Duodenal mucosa (tissue), 2 donors: Measurements from ENCODE around the gene PMFBP1.

Source experiments
- H3K27ac ChIP-seq: one replicate; pipeline ENCODE4 v1.7.0; 2013; ENCODE audit warnings: low read depth, low read length
- H3K27me3 ChIP-seq, 2 donors: one replicate each; pipeline ENCODE4 v1.7.0; 2013; ENCODE audit warnings: low read length in 2 of 2, control low read depth in 1 of 2; ENCODE audit not compliant: insufficient read depth in 2 of 2, control insufficient read depth in 1 of 2
- H3K36me3 ChIP-seq, 2 donors: one replicate each; pipeline ENCODE4 v1.7.0; 2013; ENCODE audit warnings: low read length in 2 of 2, control low read depth in 1 of 2; ENCODE audit not compliant: insufficient read depth in 2 of 2, control insufficient read depth in 1 of 2
- H3K4me1 ChIP-seq, 2 donors: one replicate each; pipeline ENCODE4 v1.7.0; 2013; ENCODE audit warnings: low read length in 2 of 2, control low read depth in 1 of 2; ENCODE audit not compliant: insufficient read depth in 2 of 2, control insufficient read depth in 1 of 2
- H3K4me3 ChIP-seq, 2 donors: one replicate each; pipeline ENCODE4 v1.7.0; 2013; ENCODE audit warnings: low read length in 2 of 2, low read depth in 1 of 2
- H3K9ac ChIP-seq, 2 donors: one replicate each; pipeline ENCODE4 v1.7.0; 2013; ENCODE audit warnings: low read length in 2 of 2, low read depth in 1 of 2
- H3K9me3 ChIP-seq, 2 donors: one replicate each; pipeline ENCODE4 v1.7.0; 2013; ENCODE audit warnings: low read length in 2 of 2, control low read depth in 1 of 2; ENCODE audit not compliant: control insufficient read depth in 1 of 2

The PMFBP1 gene

DNA sequence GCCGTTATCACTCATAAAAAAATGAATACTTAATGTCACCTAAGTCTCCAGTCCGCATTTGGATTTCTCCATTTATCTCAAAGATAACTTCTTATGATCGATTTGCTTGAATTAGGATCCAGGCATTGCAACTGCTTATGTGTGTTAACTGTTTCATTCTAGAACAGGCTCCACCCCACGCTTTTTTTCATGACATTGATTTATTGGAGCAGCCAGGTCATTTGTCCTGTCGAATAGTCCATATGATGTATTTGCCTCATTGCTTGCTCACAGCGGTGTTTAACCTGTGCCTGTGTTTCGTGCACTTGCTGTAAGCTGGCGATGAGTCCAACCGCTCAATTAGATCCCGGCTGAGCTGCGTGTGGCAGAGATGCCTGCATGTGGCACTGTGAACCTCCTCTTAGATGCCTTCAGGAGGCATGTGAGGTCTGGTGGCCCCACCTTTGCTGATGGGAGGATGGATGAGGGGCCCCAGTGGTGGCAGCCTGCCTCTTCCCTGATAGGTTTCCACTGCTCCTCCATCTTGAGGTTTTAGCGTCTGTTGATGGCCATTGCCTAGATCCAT, 61.9 kb downstream of the PMFBP1 start:
- Histone ChIP-seq H3K4me1 (no peaks in the 10 kb centered on the region), H3K36me3 (peaks cover 62 to 83% of the 10 kb centered on the region in 2 donors), H3K4me3 (no peak overlapping the region), H3K9me3 (no peaks in the 10 kb centered on the region), H3K27ac (no peak overlapping the region), H3K27me3 (no peaks in the 10 kb centered on the region), H3K9ac (no peak overlapping the region)

- H3K4me3 ChIP-seq = no peak overlapping the region
- no peak overlapping the region for H3K9ac ChIP-seq
- H3K9me3 ChIP-seq = no peaks in the 10 kb centered on the region
- no peaks in the 10 kb centered on the region for H3K27me3 ChIP-seq
- peaks cover 70 to 91% of the 10 kb centered on the region in 2 donors for H3K36me3 ChIP-seq
- H3K4me1 ChIP-seq = no peaks in the 10 kb centered on the region
- H3K27ac ChIP-seq = no peak overlapping the region
Observed at GRCh38 chr16:72109300-72109699, 62.7 kb downstream of the PMFBP1 start.

DNA sequence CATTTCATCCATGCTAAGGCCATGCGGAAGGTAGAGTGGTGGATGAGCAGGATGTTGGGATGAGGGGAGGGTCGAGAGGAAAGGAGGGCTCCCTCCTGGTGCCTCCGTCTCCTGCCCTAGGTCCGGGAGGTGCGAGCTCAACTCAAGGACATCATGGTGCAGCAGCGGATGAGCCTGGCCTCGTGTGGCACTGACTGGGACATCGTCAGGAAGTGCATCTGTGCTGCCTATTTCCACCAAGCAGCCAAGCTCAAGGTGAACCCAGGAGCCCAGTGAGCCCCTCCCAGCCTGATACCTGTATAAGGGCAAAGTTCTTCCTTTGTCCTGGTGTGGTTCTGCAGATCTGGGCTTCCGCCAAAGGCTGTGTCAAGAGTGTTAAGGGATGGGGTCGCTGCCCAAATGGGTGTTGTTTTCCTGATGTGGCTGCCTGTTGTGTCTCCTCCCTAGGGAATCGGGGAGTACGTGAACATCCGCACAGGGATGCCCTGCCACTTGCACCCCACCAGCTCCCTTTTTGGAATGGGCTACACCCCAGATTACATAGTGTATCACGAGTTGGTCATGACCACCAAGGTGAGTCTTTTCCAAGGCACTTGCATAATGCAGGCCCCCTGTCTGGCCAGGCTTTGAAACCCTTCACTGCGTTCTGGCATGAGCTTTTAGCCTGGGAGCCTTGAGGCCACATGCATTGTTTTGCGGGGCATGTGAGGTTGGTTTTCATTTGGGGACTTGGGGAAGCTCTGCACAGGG, 63.4 kb downstream of the PMFBP1 start:
- H3K9ac ChIP-seq = no peak overlapping the region
- no peak overlapping the region for H3K27ac ChIP-seq
- H3K27me3 ChIP-seq = no peaks in the 10 kb centered on the region
- H3K4me3 ChIP-seq = no peak overlapping the region
- H3K9me3 ChIP-seq = no peaks in the 10 kb centered on the region
- H3K36me3 ChIP-seq = peaks cover 77 to 99% of the 10 kb centered on the region in 2 donors
- no peaks in the 10 kb centered on the region for H3K4me1 ChIP-seq

GRCh38 chr16:72107371-72107770, 64.6 kb downstream of the PMFBP1 start:
- Histone ChIP-seq H3K27ac (no peak overlapping the region), H3K4me1 (no peaks in the 10 kb centered on the region), H3K9ac (no peak overlapping the region), H3K4me3 (no peak overlapping the region), H3K9me3 (no peaks in the 10 kb centered on the region), H3K27me3 (no peaks in the 10 kb centered on the region), H3K36me3 (peaks cover 84 to 100% of the 10 kb centered on the region in 2 donors)

DNA sequence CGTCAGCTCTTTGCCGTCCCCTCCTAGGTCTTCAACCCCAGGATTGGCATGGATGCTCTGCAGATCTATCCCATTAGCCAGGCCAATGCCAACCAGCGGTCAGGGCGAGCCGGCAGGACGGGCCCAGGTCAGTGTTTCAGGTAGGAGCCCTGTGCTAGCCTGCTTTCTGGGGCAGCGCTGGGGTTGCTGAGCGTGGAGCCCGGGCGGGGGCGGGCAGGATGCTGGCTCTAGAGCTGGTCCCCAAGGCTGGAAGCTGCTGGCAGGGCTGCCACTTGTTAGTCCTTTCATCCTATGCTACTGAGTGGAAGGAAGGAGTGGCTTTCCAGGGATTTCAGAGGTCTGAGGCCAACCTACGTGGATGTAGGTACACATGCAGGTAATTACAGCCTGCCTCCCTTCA, 66.0 kb downstream of the PMFBP1 start:
- Histone ChIP-seq H3K4me1 (no peaks in the 10 kb centered on the region), H3K4me3 (no peak overlapping the region), H3K27ac (no peak overlapping the region), H3K36me3 (peaks cover 82 to 100% of the 10 kb centered on the region in 2 donors), H3K9me3 (no peaks in the 10 kb centered on the region), H3K9ac (no peak overlapping the region), H3K27me3 (no peaks in the 10 kb centered on the region)

DNA sequence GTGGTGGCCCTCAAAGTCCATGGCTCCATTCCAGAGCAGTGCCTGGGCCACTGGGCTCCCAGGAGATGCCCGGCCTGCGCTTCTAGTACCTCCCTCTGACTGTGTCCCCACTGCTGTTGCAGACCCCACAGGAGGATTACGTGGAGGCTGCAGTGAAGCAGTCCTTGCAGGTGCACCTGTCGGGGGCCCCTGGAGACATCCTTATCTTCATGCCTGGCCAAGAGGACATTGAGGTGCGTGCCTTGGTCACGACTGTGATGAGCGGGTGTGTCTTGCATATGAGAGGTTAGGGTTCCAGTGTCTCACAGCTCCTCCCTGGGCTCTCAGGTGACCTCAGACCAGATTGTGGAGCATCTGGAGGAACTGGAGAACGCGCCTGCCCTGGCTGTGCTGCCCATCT, 67.0 kb downstream of the PMFBP1 start:
- peaks cover 80 to 100% of the 10 kb centered on the region in 2 donors for H3K36me3 ChIP-seq
- no peak overlapping the region for H3K4me3 ChIP-seq
- no peak overlapping the region for H3K9ac ChIP-seq
- no peaks in the 10 kb centered on the region for H3K27me3 ChIP-seq
- H3K4me1 ChIP-seq = no peaks in the 10 kb centered on the region
- no peaks in the 10 kb centered on the region for H3K9me3 ChIP-seq
- H3K27ac ChIP-seq = no peak overlapping the region

GRCh38 chr16:72101195-72101594, 70.8 kb downstream of the PMFBP1 start:
- Histone ChIP-seq H3K27me3 (no peaks in the 10 kb centered on the region), H3K4me1 (no peaks in the 10 kb centered on the region), H3K9me3 (no peaks in the 10 kb centered on the region), H3K4me3 (no peak overlapping the region), H3K27ac (no peak overlapping the region), H3K9ac (no peak overlapping the region), H3K36me3 (peaks cover 77 to 97% of the 10 kb centered on the region in 2 donors)

- H3K27ac ChIP-seq = no peak overlapping the region
- H3K36me3 ChIP-seq = peaks cover 59 to 85% of the 10 kb centered on the region in 2 donors
- peaks cover 7 to 13% of the 10 kb centered on the region in 2 donors for H3K4me1 ChIP-seq
- no peaks in the 10 kb centered on the region for H3K9me3 ChIP-seq
- H3K27me3 ChIP-seq = no peaks in the 10 kb centered on the region
- no peak overlapping the region for H3K4me3 ChIP-seq
- no peak overlapping the region for H3K9ac ChIP-seq
Observed at GRCh38 chr16:72099377-72099818, 72.6 kb downstream of the PMFBP1 start.

- H3K4me3 ChIP-seq = no peak overlapping the region
- H3K9ac ChIP-seq = no peak overlapping the region
- no peak overlapping the region for H3K27ac ChIP-seq
- peaks cover 55 to 80% of the 10 kb centered on the region in 2 donors for H3K36me3 ChIP-seq
- no peaks in the 10 kb centered on the region for H3K9me3 ChIP-seq
- peaks cover 7 to 16% of the 10 kb centered on the region in 2 donors for H3K4me1 ChIP-seq
- no peaks in the 10 kb centered on the region for H3K27me3 ChIP-seq
Observed at GRCh38 chr16:72098936-72099335, 73.0 kb downstream of the PMFBP1 start.

GRCh38 chr16:72094266-72094610, 77.7 kb downstream of the PMFBP1 start:
- Histone ChIP-seq H3K4me1 (peaks cover 23 to 34% of the 10 kb centered on the region in 2 donors), H3K4me3 (peak overlapping the region; percentile 99 to 100), H3K27ac (peak overlapping the region; percentile 78), H3K9me3 (no peaks in the 10 kb centered on the region), H3K36me3 (peaks cover 20 to 51% of the 10 kb centered on the region in 2 donors), H3K9ac (peak overlapping the region; percentile 93 to 95), H3K27me3 (no peaks in the 10 kb centered on the region)
